Brain microvascular endothelial cell (primary cell): ENCODE measurements around the gene FOCAD.
"Not testable (repeated sequence)": the region's sequence is repeated elsewhere in the genome, so short reads cannot be mapped to it uniquely, and the experiment has no call there.

Experiments used
- DNase-seq: peaks from one replicate; pipeline ENCODE4 v3.0.0-alpha.2; 2020
- H3K27ac ChIP-seq: fragments of 250-450 bp; sonication (Bioruptor Pico); 2 replicates; pipeline ENCODE4 v1.5.1; 2020; ENCODE audit warnings: mild to moderate bottlenecking, moderate library complexity
- H3K27me3 ChIP-seq: fragments of 250-450 bp; sonication (Bioruptor Pico); replicated peaks from 2 replicates; pipeline ENCODE4 v1.5.1; 2020; ENCODE audit warnings: mild to moderate bottlenecking
- H3K36me3 ChIP-seq: fragments of 250-450 bp; sonication (Bioruptor Pico); replicated peaks from 2 replicates; pipeline ENCODE4 v1.5.1; 2020; ENCODE audit warnings: mild to moderate bottlenecking
- H3K4me3 ChIP-seq: 2 replicates; pipeline ENCODE4 v1.5.1; 2011; ENCODE audit warnings: low read depth, mild to moderate bottlenecking, control low read depth, low read length, moderate library complexity
- CTCF ChIP-seq: IDR thresholded peaks from 2 replicates; pipeline ENCODE4 v1.5.1; 2011; ENCODE audit warnings: low read depth, mild to moderate bottlenecking, moderate library complexity, low read length, control low read depth, inconsistent platforms; ENCODE audit errors: missing control alignments
- in situ Hi-C: cut with HindIII; loops from 2 replicates; pipeline ENCODE4 v1.10.0; 2017; ENCODE audit warnings: low sequenced_read_pairs, low pct_ligation_motif_present

Gene FOCAD

GRCh38 chr9:20671635-20672034 lies 12.4 kb upstream of the FOCAD start:
- in situ Hi-C loops = no loop called here
- TF ChIP-seq CTCF = no peak
- H3K4me3 ChIP-seq = no peak overlapping the region
- no peaks in the 10 kb centered on the region for H3K36me3 ChIP-seq
- DNase-seq = no peak
- H3K27me3 ChIP-seq = no peaks in the 10 kb centered on the region
- H3K27ac ChIP-seq = no peak overlapping the region

GRCh38 chr9:20673537-20673936 lies 10.5 kb upstream of the FOCAD start:
- H3K36me3 ChIP-seq, DNase-seq, H3K27ac ChIP-seq, in situ Hi-C loops, H3K27me3 ChIP-seq, H3K4me3 ChIP-seq: not testable (repeated sequence)

- H3K27me3 ChIP-seq = no peaks in the 10 kb centered on the region
- DNase-seq = no peak
- TF ChIP-seq CTCF = no peak
- no peak overlapping the region for H3K27ac ChIP-seq
- no peak overlapping the region for H3K4me3 ChIP-seq
- in situ Hi-C loops = no loop called here
- no peaks in the 10 kb centered on the region for H3K36me3 ChIP-seq
These were observed 2.6 kb upstream of the FOCAD start for GRCh38 chr9:20681467-20681866.

GRCh38 chr9:20683351-20684034 lies 566 bp upstream of the FOCAD start:
- no peaks in the 10 kb centered on the region for H3K27me3 ChIP-seq
- TF ChIP-seq CTCF = no peak
- peak overlapping the region; percentile 76 for H3K4me3 ChIP-seq
- DNase-seq = peak; percentile 69
- in situ Hi-C loops = no loop called here
- no peaks in the 10 kb centered on the region for H3K36me3 ChIP-seq
- H3K27ac ChIP-seq = peak overlapping the region; percentile 7

- Histone ChIP-seq H3K36me3 (no peaks in the 10 kb centered on the region), H3K4me3 (peak overlapping the region; percentile 85), H3K27ac (peak overlapping the region; percentile 87), H3K27me3 (no peaks in the 10 kb centered on the region)
- in situ Hi-C loops = no loop called here
- peak; percentile 31 for DNase-seq
- no peak for TF ChIP-seq CTCF
These were observed 1.0 kb downstream of the FOCAD start for GRCh38 chr9:20684875-20685696.

GRCh38 chr9:20685769-20686168 lies 1.7 kb downstream of the FOCAD start:
- no peak overlapping the region for H3K4me3 ChIP-seq
- TF ChIP-seq CTCF = no peak

More at GRCh38 chr9:20685769-20686168, 1.7 kb downstream of the FOCAD start:
- DNase-seq = no peak
- Histone ChIP-seq H3K27ac (peak overlapping the region; percentile 87), H3K27me3 (no peaks in the 10 kb centered on the region), H3K36me3 (no peaks in the 10 kb centered on the region)
- in situ Hi-C loops = no loop called here
